Neural cell (in vitro differentiated cells): ENCODE data around the gene POMT2. TPM values are rescaled to one million over a fixed set of nuclear protein-coding genes. Genes with fewer than 3 reads are reported as not detected.

Experiments used
- H2AFZ ChIP-seq: fragments of 200-600, 300-800 bp; sonication (generic), shearing (Covaris generic); 2 replicates; pipeline ENCODE4 v1.6.0; 2014; ENCODE audit warnings: low read depth, mild to moderate bottlenecking, antibody characterized with exemption, low read length, moderate library complexity
- H3F3A ChIP-seq: fragments of 200-600 bp; shearing (Covaris generic); 2 replicates; pipeline ENCODE4 v1.6.1; 2016; ENCODE audit warnings: mild to moderate bottlenecking, moderate library complexity, mixed read lengths, antibody characterized with exemption, low read length; ENCODE audit not compliant: insufficient read depth, poor library complexity, severe bottlenecking
- H3K27ac ChIP-seq: fragments of 200-600, 300-800 bp; sonication (generic), shearing (Covaris generic); 2 replicates; pipeline ENCODE4 v1.5.1; 2014; ENCODE audit warnings: mild to moderate bottlenecking, low read length, moderate library complexity
- H3K27me3 ChIP-seq: fragments of 300-800, 200-600 bp; sonication (generic), shearing (Covaris generic); 2 replicates; pipeline ENCODE4 v1.6.0; 2014; ENCODE audit warnings: mild to moderate bottlenecking, low read depth, low read length, moderate library complexity; ENCODE audit not compliant: insufficient read depth
- H3K36me3 ChIP-seq: fragments of 300-800, 200-600 bp; sonication (generic), shearing (Covaris generic); 2 replicates; pipeline ENCODE4 v1.5.1; 2014; ENCODE audit warnings: mild to moderate bottlenecking, antibody characterized with exemption, low read length, moderate library complexity; ENCODE audit not compliant: insufficient read depth
- H3K4me2 ChIP-seq: fragments of 300-800, 200-600 bp; sonication (generic), shearing (Covaris generic); 2 replicates; pipeline ENCODE4 v1.6.0; 2014; ENCODE audit warnings: mild to moderate bottlenecking, low read length
- H3K4me3 ChIP-seq: fragments of 300-800, 200-600 bp; sonication (generic), shearing (Covaris generic); 2 replicates; pipeline ENCODE4 v1.5.1; 2014; ENCODE audit warnings: mild to moderate bottlenecking, low read length, moderate library complexity
- H3K79me2 ChIP-seq: fragments of 200-600 bp; shearing (Covaris generic); replicated peaks from 2 replicates; pipeline ENCODE4 v1.6.0; 2014; ENCODE audit warnings: mild to moderate bottlenecking, low read length, moderate library complexity; ENCODE audit not compliant: insufficient read depth
- H3K9ac ChIP-seq: fragments of 300-800, 200-600 bp; sonication (generic), shearing (Covaris generic); 2 replicates; pipeline ENCODE4 v1.6.1; 2016; ENCODE audit warnings: mild to moderate bottlenecking, low read length, mixed read lengths
- H3K9me2 ChIP-seq: fragments of 200-600 bp; shearing (Covaris generic); 2 replicates; pipeline ENCODE4 v1.6.1; 2016; ENCODE audit warnings: mild to moderate bottlenecking, low read length, mixed read lengths; ENCODE audit not compliant: insufficient read depth
- H3K9me3 ChIP-seq: fragments of 200-600, 300-800 bp; sonication (generic), shearing (Covaris generic); 2 replicates; pipeline ENCODE4 v1.6.1; 2016; ENCODE audit warnings: mild to moderate bottlenecking, mixed run types, low read length, moderate library complexity, mixed read lengths
- H4K20me1 ChIP-seq: fragments of 200-600 bp; shearing (Covaris generic); 2 replicates; pipeline ENCODE4 v1.6.1; 2016; ENCODE audit warnings: mild to moderate bottlenecking, mixed run types; ENCODE audit not compliant: insufficient read depth
- EP300 ChIP-seq: fragments of 450-650 bp; conservative IDR thresholded peaks from 2 replicates; pipeline ENCODE4 v1.6.1; 2014; ENCODE audit warnings: antibody characterized with exemption, mild to moderate bottlenecking, moderate library complexity; ENCODE audit not compliant: poor library complexity, severe bottlenecking
- EZH2 ChIP-seq: fragments of 200-600, 300-800 bp; shearing (Covaris generic), sonication (generic); IDR thresholded peaks from 2 replicates; pipeline ENCODE4 v1.6.1; 2014; ENCODE audit warnings: antibody characterized with exemption, low read length, borderline replicate concordance, mild to moderate bottlenecking; ENCODE audit not compliant: insufficient read depth, poor library complexity, severe bottlenecking
- MXI1 ChIP-seq: fragments of 450-650 bp; conservative IDR thresholded peaks from 2 replicates; pipeline ENCODE4 v1.6.1; 2014; ENCODE audit warnings: antibody characterized with exemption, mild to moderate bottlenecking; ENCODE audit not compliant: poor library complexity, severe bottlenecking
- POLR2AphosphoS5 ChIP-seq: IDR thresholded peaks from 2 replicates; pipeline ENCODE4 v1.6.1; 2012
- RAD21 ChIP-seq: fragments of 450-650 bp; conservative IDR thresholded peaks from 2 replicates; pipeline ENCODE4 v1.6.1; 2014; ENCODE audit warnings: antibody characterized with exemption, mild to moderate bottlenecking, moderate library complexity
- SMC3 ChIP-seq: fragments of 450-650 bp; conservative IDR thresholded peaks from 2 replicates; pipeline ENCODE4 v1.6.1; 2014; ENCODE audit warnings: antibody characterized with exemption, mild to moderate bottlenecking, moderate library complexity; ENCODE audit not compliant: poor library complexity
- TAF1 ChIP-seq: IDR thresholded peaks from 2 replicates; pipeline ENCODE4 v1.6.1; 2012; ENCODE audit warnings: low read depth
- polyA plus RNA-seq: library from polyadenylated mRNA; depleted of rRNA; stranded (reverse); fragments of >200 nt; gene quantifications from 2 replicates; pipeline ENCODE4 v1.2.3, GENCODE V29; 2014
- TF ChIP-seq, protein P1 (sequence below): IDR thresholded peaks from 2 replicates; pipeline ENCODE4 v1.6.1; 2012; ENCODE audit warnings: borderline replicate concordance
- TF ChIP-seq, protein P2 (sequence below): fragments of 450-650 bp; IDR thresholded peaks from 2 replicates; pipeline ENCODE4 v1.5.1; 2014; ENCODE audit warnings: antibody characterized with exemption, mild to moderate bottlenecking, moderate library complexity; ENCODE audit not compliant: poor library complexity, severe bottlenecking

POMT2 gene
- polyA plus RNA-seq, 1 donor from 2014 or later, result 9.6 TPM

DNA sequence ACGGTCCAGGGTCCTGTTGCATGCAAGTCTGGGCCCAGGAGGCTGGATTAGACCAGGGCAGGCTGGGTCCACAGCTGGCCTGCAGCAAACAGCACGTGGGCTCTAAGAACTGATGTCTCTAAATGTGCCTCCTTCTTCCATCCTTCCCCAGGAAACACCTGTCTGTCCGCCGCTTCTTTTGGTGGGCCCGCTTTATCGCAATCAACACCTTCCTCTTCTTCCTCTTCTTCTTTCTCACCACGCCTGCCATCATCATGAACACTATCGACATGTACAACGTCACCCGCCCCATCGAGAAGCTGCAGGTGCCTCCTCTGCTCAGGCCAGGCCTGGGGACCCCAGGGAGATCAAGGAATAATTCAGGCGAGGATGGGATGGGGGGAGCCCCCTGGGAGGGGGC lies 77.9 kb downstream of the POMT2 start:
- Histone ChIP-seq H2AFZ (no peak overlapping the region), H3K27me3 (no peaks in the 10 kb centered on the region), H3F3A (no peaks in the 10 kb centered on the region), H3K4me3 (no peak overlapping the region), H3K36me3 (peaks cover 5% of the 10 kb centered on the region), H3K9ac (no peak overlapping the region), H3K79me2 (no peaks in the 10 kb centered on the region), H4K20me1 (no peaks in the 10 kb centered on the region), H3K4me2 (no peak overlapping the region), H3K9me3 (no peaks in the 10 kb centered on the region), H3K9me2 (no peaks in the 10 kb centered on the region), H3K27ac (no peak overlapping the region)
- no peak for TF ChIP-seq RAD21
- no peak for TF ChIP-seq EZH2
- TF ChIP-seq, protein P1, sequence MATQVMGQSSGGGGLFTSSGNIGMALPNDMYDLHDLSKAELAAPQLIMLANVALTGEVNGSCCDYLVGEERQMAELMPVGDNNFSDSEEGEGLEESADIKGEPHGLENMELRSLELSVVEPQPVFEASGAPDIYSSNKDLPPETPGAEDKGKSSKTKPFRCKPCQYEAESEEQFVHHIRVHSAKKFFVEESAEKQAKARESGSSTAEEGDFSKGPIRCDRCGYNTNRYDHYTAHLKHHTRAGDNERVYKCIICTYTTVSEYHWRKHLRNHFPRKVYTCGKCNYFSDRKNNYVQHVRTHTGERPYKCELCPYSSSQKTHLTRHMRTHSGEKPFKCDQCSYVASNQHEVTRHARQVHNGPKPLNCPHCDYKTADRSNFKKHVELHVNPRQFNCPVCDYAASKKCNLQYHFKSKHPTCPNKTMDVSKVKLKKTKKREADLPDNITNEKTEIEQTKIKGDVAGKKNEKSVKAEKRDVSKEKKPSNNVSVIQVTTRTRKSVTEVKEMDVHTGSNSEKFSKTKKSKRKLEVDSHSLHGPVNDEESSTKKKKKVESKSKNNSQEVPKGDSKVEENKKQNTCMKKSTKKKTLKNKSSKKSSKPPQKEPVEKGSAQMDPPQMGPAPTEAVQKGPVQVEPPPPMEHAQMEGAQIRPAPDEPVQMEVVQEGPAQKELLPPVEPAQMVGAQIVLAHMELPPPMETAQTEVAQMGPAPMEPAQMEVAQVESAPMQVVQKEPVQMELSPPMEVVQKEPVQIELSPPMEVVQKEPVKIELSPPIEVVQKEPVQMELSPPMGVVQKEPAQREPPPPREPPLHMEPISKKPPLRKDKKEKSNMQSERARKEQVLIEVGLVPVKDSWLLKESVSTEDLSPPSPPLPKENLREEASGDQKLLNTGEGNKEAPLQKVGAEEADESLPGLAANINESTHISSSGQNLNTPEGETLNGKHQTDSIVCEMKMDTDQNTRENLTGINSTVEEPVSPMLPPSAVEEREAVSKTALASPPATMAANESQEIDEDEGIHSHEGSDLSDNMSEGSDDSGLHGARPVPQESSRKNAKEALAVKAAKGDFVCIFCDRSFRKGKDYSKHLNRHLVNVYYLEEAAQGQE, result no peak
- TF ChIP-seq, protein P2, sequence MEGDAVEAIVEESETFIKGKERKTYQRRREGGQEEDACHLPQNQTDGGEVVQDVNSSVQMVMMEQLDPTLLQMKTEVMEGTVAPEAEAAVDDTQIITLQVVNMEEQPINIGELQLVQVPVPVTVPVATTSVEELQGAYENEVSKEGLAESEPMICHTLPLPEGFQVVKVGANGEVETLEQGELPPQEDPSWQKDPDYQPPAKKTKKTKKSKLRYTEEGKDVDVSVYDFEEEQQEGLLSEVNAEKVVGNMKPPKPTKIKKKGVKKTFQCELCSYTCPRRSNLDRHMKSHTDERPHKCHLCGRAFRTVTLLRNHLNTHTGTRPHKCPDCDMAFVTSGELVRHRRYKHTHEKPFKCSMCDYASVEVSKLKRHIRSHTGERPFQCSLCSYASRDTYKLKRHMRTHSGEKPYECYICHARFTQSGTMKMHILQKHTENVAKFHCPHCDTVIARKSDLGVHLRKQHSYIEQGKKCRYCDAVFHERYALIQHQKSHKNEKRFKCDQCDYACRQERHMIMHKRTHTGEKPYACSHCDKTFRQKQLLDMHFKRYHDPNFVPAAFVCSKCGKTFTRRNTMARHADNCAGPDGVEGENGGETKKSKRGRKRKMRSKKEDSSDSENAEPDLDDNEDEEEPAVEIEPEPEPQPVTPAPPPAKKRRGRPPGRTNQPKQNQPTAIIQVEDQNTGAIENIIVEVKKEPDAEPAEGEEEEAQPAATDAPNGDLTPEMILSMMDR, result no peak
- TF ChIP-seq EP300, result no peak
- no peak for TF ChIP-seq POLR2AphosphoS5
- no peak for TF ChIP-seq SMC3
- no peak for TF ChIP-seq TAF1
- TF ChIP-seq MXI1, result no peak

DNA sequence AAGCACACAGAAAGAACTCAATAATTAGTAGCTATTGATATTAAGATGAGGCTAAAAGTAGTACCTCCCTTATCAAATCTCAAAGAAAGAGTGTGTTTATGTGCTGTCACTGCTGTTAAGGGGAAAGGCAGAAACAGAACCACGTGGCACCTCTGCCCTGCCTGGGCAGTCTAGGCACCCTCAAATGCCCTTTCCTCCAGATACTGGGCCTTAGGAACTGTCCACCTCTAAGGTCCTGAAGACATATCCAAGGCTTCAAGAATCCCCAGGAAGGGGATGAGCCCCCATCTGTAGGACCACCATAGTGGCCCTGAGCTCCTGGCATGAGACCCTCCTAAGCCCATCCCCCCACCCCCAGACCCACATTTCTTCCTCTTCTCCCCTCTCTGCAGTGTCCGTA lies 78.7 kb downstream of the POMT2 start:
- no peaks in the 10 kb centered on the region for H3K9me2 ChIP-seq
- H3K27me3 ChIP-seq, result no peaks in the 10 kb centered on the region
- H3K36me3 ChIP-seq, result peaks cover 5% of the 10 kb centered on the region
- H3K9ac ChIP-seq, result no peak overlapping the region
- TF ChIP-seq, protein P2, result no peak
- TF ChIP-seq, protein P1, result no peak
- no peak for TF ChIP-seq SMC3
- no peak for TF ChIP-seq RAD21
- no peak for TF ChIP-seq EP300
- no peak for TF ChIP-seq MXI1
- no peak for TF ChIP-seq TAF1
- no peaks in the 10 kb centered on the region for H3K79me2 ChIP-seq
- no peak overlapping the region for H3K4me3 ChIP-seq
- H4K20me1 ChIP-seq, result no peaks in the 10 kb centered on the region
- H3K4me2 ChIP-seq, result no peak overlapping the region
- no peak overlapping the region for H2AFZ ChIP-seq
- H3F3A ChIP-seq, result no peaks in the 10 kb centered on the region
- H3K27ac ChIP-seq, result no peak overlapping the region
- no peaks in the 10 kb centered on the region for H3K9me3 ChIP-seq
